Neural cell (in vitro differentiated cells): ENCODE results near the gene HIRIP3. TPM values are rescaled to one million over a fixed set of nuclear protein-coding genes. Genes with fewer than 3 reads are reported as not detected.
A peak's percentile ranks its signal among the peaks of the same experiment; 100 is the strongest.

Experiments used
- H2AFZ ChIP-seq: fragments of 200-600, 300-800 bp; sonication (generic), shearing (Covaris generic); 2 replicates; pipeline ENCODE4 v1.6.0; 2014; ENCODE audit warnings: low read depth, mild to moderate bottlenecking, antibody characterized with exemption, low read length, moderate library complexity
- H3F3A ChIP-seq: fragments of 200-600 bp; shearing (Covaris generic); 2 replicates; pipeline ENCODE4 v1.6.1; 2016; ENCODE audit warnings: mild to moderate bottlenecking, moderate library complexity, mixed read lengths, antibody characterized with exemption, low read length; ENCODE audit not compliant: insufficient read depth, poor library complexity, severe bottlenecking
- H3K27ac ChIP-seq: fragments of 200-600, 300-800 bp; sonication (generic), shearing (Covaris generic); 2 replicates; pipeline ENCODE4 v1.5.1; 2014; ENCODE audit warnings: mild to moderate bottlenecking, low read length, moderate library complexity
- H3K27me3 ChIP-seq: fragments of 300-800, 200-600 bp; sonication (generic), shearing (Covaris generic); 2 replicates; pipeline ENCODE4 v1.6.0; 2014; ENCODE audit warnings: mild to moderate bottlenecking, low read depth, low read length, moderate library complexity; ENCODE audit not compliant: insufficient read depth
- H3K36me3 ChIP-seq: fragments of 300-800, 200-600 bp; sonication (generic), shearing (Covaris generic); 2 replicates; pipeline ENCODE4 v1.5.1; 2014; ENCODE audit warnings: mild to moderate bottlenecking, antibody characterized with exemption, low read length, moderate library complexity; ENCODE audit not compliant: insufficient read depth
- H3K4me2 ChIP-seq: fragments of 300-800, 200-600 bp; sonication (generic), shearing (Covaris generic); 2 replicates; pipeline ENCODE4 v1.6.0; 2014; ENCODE audit warnings: mild to moderate bottlenecking, low read length
- H3K4me3 ChIP-seq: fragments of 300-800, 200-600 bp; sonication (generic), shearing (Covaris generic); 2 replicates; pipeline ENCODE4 v1.5.1; 2014; ENCODE audit warnings: mild to moderate bottlenecking, low read length, moderate library complexity
- H3K79me2 ChIP-seq: fragments of 200-600 bp; shearing (Covaris generic); replicated peaks from 2 replicates; pipeline ENCODE4 v1.6.0; 2014; ENCODE audit warnings: mild to moderate bottlenecking, low read length, moderate library complexity; ENCODE audit not compliant: insufficient read depth
- H3K9ac ChIP-seq: fragments of 300-800, 200-600 bp; sonication (generic), shearing (Covaris generic); 2 replicates; pipeline ENCODE4 v1.6.1; 2016; ENCODE audit warnings: mild to moderate bottlenecking, low read length, mixed read lengths
- H3K9me2 ChIP-seq: fragments of 200-600 bp; shearing (Covaris generic); 2 replicates; pipeline ENCODE4 v1.6.1; 2016; ENCODE audit warnings: mild to moderate bottlenecking, low read length, mixed read lengths; ENCODE audit not compliant: insufficient read depth
- H3K9me3 ChIP-seq: fragments of 200-600, 300-800 bp; sonication (generic), shearing (Covaris generic); 2 replicates; pipeline ENCODE4 v1.6.1; 2016; ENCODE audit warnings: mild to moderate bottlenecking, mixed run types, low read length, moderate library complexity, mixed read lengths
- H4K20me1 ChIP-seq: fragments of 200-600 bp; shearing (Covaris generic); 2 replicates; pipeline ENCODE4 v1.6.1; 2016; ENCODE audit warnings: mild to moderate bottlenecking, mixed run types; ENCODE audit not compliant: insufficient read depth
- EP300 ChIP-seq: fragments of 450-650 bp; conservative IDR thresholded peaks from 2 replicates; pipeline ENCODE4 v1.6.1; 2014; ENCODE audit warnings: antibody characterized with exemption, mild to moderate bottlenecking, moderate library complexity; ENCODE audit not compliant: poor library complexity, severe bottlenecking
- EZH2 ChIP-seq: fragments of 200-600, 300-800 bp; shearing (Covaris generic), sonication (generic); IDR thresholded peaks from 2 replicates; pipeline ENCODE4 v1.6.1; 2014; ENCODE audit warnings: antibody characterized with exemption, low read length, borderline replicate concordance, mild to moderate bottlenecking; ENCODE audit not compliant: insufficient read depth, poor library complexity, severe bottlenecking
- MXI1 ChIP-seq: fragments of 450-650 bp; conservative IDR thresholded peaks from 2 replicates; pipeline ENCODE4 v1.6.1; 2014; ENCODE audit warnings: antibody characterized with exemption, mild to moderate bottlenecking; ENCODE audit not compliant: poor library complexity, severe bottlenecking
- POLR2AphosphoS5 ChIP-seq: IDR thresholded peaks from 2 replicates; pipeline ENCODE4 v1.6.1; 2012
- RAD21 ChIP-seq: fragments of 450-650 bp; conservative IDR thresholded peaks from 2 replicates; pipeline ENCODE4 v1.6.1; 2014; ENCODE audit warnings: antibody characterized with exemption, mild to moderate bottlenecking, moderate library complexity
- SMC3 ChIP-seq: fragments of 450-650 bp; conservative IDR thresholded peaks from 2 replicates; pipeline ENCODE4 v1.6.1; 2014; ENCODE audit warnings: antibody characterized with exemption, mild to moderate bottlenecking, moderate library complexity; ENCODE audit not compliant: poor library complexity
- TAF1 ChIP-seq: IDR thresholded peaks from 2 replicates; pipeline ENCODE4 v1.6.1; 2012; ENCODE audit warnings: low read depth
- polyA plus RNA-seq: library from polyadenylated mRNA; depleted of rRNA; stranded (reverse); fragments of >200 nt; gene quantifications from 2 replicates; pipeline ENCODE4 v1.2.3, GENCODE V29; 2014
- TF ChIP-seq, protein P1 (sequence below): fragments of 450-650 bp; IDR thresholded peaks from 2 replicates; pipeline ENCODE4 v1.5.1; 2014; ENCODE audit warnings: antibody characterized with exemption, mild to moderate bottlenecking, moderate library complexity; ENCODE audit not compliant: poor library complexity, severe bottlenecking
- TF ChIP-seq, protein P2 (sequence below): IDR thresholded peaks from 2 replicates; pipeline ENCODE4 v1.6.1; 2012; ENCODE audit warnings: borderline replicate concordance

The HIRIP3 gene
- polyA plus RNA-seq, 1 donor from 2014 or later: 51.2 TPM

DNA sequence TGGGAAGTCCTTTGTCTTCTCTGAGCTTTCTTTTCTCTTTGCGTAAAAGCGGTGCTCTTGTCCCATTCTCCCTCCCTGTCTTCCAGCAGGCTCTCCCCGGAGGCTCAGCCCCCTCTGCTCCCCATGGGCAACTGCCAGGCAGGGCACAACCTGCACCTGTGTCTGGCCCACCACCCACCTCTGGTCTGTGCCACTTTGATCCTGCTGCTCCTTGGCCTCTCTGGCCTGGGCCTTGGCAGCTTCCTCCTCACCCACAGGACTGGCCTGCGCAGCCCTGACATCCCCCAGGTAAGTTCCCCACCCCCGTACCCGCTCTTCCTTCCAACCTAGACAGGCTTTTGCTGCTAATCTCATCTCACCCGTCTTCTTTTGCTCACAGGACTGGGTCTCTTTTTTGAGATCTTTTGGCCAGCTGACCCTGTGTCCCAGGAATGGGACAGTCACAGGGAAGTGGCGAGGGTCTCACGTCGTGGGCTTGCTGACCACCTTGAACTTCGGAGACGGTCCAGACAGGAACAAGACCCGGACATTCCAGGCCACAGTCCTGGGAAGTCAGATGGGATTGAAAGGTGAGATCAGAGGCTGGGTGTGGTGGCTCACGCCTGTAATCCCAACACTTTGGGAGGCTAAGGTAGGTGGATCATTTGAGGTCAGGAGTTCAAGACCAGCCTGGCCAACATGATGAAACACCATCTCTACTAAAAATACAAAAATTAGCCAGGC, 32.2 kb downstream of the HIRIP3 start:
- no peaks in the 10 kb centered on the region for H3K9me3 ChIP-seq
- H4K20me1 ChIP-seq: no peaks in the 10 kb centered on the region
- H3K36me3 ChIP-seq: no peaks in the 10 kb centered on the region
- H3K4me2 ChIP-seq: no peak overlapping the region
- H3K27me3 ChIP-seq: no peaks in the 10 kb centered on the region
- H3K9ac ChIP-seq: no peak overlapping the region
- no peak overlapping the region for H2AFZ ChIP-seq
- no peaks in the 10 kb centered on the region for H3K79me2 ChIP-seq
- no peak overlapping the region for H3K27ac ChIP-seq
- no peak for TF ChIP-seq EZH2
- TF ChIP-seq SMC3: no peak
- TF ChIP-seq, protein P1, sequence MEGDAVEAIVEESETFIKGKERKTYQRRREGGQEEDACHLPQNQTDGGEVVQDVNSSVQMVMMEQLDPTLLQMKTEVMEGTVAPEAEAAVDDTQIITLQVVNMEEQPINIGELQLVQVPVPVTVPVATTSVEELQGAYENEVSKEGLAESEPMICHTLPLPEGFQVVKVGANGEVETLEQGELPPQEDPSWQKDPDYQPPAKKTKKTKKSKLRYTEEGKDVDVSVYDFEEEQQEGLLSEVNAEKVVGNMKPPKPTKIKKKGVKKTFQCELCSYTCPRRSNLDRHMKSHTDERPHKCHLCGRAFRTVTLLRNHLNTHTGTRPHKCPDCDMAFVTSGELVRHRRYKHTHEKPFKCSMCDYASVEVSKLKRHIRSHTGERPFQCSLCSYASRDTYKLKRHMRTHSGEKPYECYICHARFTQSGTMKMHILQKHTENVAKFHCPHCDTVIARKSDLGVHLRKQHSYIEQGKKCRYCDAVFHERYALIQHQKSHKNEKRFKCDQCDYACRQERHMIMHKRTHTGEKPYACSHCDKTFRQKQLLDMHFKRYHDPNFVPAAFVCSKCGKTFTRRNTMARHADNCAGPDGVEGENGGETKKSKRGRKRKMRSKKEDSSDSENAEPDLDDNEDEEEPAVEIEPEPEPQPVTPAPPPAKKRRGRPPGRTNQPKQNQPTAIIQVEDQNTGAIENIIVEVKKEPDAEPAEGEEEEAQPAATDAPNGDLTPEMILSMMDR: no peak
- H3K9me2 ChIP-seq: no peaks in the 10 kb centered on the region
- no peaks in the 10 kb centered on the region for H3F3A ChIP-seq
- no peak overlapping the region for H3K4me3 ChIP-seq

DNA sequence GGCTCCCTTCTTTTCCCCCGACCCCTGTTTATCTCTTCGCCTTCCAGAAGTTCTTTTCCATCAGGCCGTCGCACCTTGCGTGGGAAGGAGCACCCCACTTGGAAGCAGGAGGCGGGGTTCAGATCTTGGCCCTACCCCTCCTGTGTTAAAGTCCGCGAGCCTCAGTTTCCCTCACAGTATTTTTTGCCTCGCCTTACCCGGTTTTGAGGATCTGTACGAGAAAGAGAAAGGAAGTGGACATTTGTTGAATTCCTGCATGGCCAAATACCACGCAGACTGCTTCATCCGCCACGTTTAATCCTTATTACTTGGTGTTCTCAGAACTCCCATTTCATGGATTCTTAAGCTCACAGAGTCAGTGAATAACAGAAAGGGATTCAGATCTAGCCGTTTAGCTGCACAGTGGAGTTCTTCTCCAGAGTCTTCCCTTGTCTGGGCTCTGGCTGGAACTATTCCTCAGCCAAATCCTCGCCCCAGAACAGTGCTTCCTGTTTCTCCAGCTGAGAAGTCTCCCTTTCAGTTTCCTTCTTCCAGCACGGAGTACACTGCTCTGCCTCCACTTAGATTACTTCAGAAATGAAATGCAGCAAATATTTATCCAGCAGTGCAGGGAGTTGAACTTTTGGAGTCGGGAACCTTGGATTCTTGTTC, 32.9 kb downstream of the HIRIP3 start:
- Histone ChIP-seq H3F3A (no peaks in the 10 kb centered on the region), H3K27ac (peak overlapping the region; percentile 53), H3K9me3 (no peaks in the 10 kb centered on the region), H3K36me3 (no peaks in the 10 kb centered on the region), H2AFZ (peak overlapping the region; percentile 69), H3K27me3 (no peaks in the 10 kb centered on the region), H3K4me2 (peak overlapping the region; percentile 84), H3K4me3 (peak overlapping the region; percentile 88), H4K20me1 (no peaks in the 10 kb centered on the region), H3K9me2 (no peaks in the 10 kb centered on the region), H3K9ac (peak overlapping the region; percentile 82), H3K79me2 (no peaks in the 10 kb centered on the region)
- TF ChIP-seq EZH2 (no peak), MXI1 (no peak), SMC3 (no peak), TAF1 (no peak), POLR2AphosphoS5 (no peak), EP300 (no peak)

DNA sequence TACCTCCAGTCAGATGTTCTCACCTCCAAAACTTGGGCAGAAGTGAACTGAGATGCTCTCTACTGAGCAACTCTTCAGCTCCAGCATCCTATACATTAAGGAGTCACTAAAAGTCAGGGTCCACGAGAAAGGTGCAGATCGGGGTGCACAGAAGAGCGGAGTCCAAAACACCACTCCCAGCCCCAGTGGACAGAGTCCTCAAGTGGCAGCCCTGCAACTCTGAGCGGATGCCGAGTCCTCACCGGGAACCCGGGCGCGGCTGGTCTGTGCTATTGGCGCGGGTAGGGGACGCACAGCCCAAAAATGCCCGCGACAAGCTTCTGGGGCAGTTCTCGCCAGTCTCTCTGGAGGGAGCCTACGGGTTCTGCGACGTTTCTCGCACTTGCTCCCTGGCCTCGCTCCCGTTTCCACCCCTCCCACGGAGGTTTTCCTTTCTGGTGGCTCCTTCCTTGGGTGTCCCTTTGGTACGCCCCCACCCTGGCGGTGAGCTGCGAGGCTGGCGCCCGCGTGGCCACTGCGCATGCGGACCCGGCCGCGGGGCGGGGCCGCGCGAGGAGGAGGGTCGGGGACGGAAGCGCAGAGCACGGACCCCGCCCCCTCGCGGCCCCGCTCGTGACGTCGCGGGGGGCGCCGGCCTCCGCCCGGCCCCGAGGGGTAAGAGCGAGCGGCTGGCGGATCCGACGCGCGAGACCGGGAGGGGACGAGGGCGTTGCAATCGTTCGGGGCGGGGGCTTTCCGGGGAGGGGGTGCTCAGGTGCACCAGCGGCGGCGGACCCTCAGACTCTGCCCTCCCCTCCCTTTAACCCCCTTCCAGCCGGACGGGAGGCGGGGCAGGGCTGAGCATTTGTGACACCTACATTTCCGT, 33.7 kb downstream of the HIRIP3 start, which contains the start of gene TMEM219:
Gene TMEM219, plus strand, starts transcription at position 601 of the 865 bp plus-strand sequence. CDS start 1,065 bp downstream, outside the sequence.
- H3K36me3 ChIP-seq: no peaks in the 10 kb centered on the region
- no peaks in the 10 kb centered on the region for H3F3A ChIP-seq
- H3K79me2 ChIP-seq: no peaks in the 10 kb centered on the region
- peak within 1 kb of the TSS; percentile 53 for H3K27ac ChIP-seq
- H3K4me2 ChIP-seq: peak within 1 kb of the TSS; percentile 84
- no peaks in the 10 kb centered on the region for H4K20me1 ChIP-seq
- no peaks in the 10 kb centered on the region for H3K9me2 ChIP-seq
- no peaks in the 10 kb centered on the region for H3K27me3 ChIP-seq
- no peaks in the 10 kb centered on the region for H3K9me3 ChIP-seq
- H2AFZ ChIP-seq: peak within 1 kb of the TSS; percentile 88
- TF ChIP-seq TAF1 (no peak), MXI1 (peak; percentile 63), RAD21 (peak; percentile 54), EP300 (peak; percentile 14), SMC3 (peak; percentile 56), POLR2AphosphoS5 (peak; percentile 84)
- TF ChIP-seq, protein P1: peak; percentile 76
- TF ChIP-seq, protein P2, sequence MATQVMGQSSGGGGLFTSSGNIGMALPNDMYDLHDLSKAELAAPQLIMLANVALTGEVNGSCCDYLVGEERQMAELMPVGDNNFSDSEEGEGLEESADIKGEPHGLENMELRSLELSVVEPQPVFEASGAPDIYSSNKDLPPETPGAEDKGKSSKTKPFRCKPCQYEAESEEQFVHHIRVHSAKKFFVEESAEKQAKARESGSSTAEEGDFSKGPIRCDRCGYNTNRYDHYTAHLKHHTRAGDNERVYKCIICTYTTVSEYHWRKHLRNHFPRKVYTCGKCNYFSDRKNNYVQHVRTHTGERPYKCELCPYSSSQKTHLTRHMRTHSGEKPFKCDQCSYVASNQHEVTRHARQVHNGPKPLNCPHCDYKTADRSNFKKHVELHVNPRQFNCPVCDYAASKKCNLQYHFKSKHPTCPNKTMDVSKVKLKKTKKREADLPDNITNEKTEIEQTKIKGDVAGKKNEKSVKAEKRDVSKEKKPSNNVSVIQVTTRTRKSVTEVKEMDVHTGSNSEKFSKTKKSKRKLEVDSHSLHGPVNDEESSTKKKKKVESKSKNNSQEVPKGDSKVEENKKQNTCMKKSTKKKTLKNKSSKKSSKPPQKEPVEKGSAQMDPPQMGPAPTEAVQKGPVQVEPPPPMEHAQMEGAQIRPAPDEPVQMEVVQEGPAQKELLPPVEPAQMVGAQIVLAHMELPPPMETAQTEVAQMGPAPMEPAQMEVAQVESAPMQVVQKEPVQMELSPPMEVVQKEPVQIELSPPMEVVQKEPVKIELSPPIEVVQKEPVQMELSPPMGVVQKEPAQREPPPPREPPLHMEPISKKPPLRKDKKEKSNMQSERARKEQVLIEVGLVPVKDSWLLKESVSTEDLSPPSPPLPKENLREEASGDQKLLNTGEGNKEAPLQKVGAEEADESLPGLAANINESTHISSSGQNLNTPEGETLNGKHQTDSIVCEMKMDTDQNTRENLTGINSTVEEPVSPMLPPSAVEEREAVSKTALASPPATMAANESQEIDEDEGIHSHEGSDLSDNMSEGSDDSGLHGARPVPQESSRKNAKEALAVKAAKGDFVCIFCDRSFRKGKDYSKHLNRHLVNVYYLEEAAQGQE: no peak
- H3K4me3 ChIP-seq: peak within 1 kb of the TSS; percentile 88
- peak within 1 kb of the TSS; percentile 82 for H3K9ac ChIP-seq
